Tibial artery (tissue), 4 donors: ENCODE results near the gene STYK1.
A peak's percentile ranks its signal among the peaks of the same experiment; 100 is the strongest.

Source experiments
- DNase-seq, 2 donors: peaks; one replicate each; pipeline ENCODE4 v3.0.0-alpha.2; 2019
- H3K27ac ChIP-seq, 2 donors: fragments of 200-600 bp; sonication (generic) in 1 of 2; 1 replicate in 1 of 2; 2 replicates in 1 of 2; pipeline ENCODE4 v1.5.1; 2018 to 2019; ENCODE audit warnings: mild to moderate bottlenecking in 1 of 2
- H3K27me3 ChIP-seq, 2 donors: fragments of 200-600 bp; sonication (generic) in 1 of 2; one replicate each; pipeline versions ENCODE4 v1.5.1 to v1.6.0; 2016 to 2019
- H3K36me3 ChIP-seq, 3 donors: fragments of 200-600 bp; sonication (generic) in 2 of 3; one replicate each; pipeline ENCODE4 v1.5.1; 2016 to 2019; ENCODE audit warnings: mild to moderate bottlenecking in 2 of 3
- H3K4me1 ChIP-seq, 4 donors: fragments of 200-600 bp; sonication (generic) in 2 of 4; 1 replicate in 3 of 4; 2 replicates in 1 of 4; pipeline ENCODE4 v1.5.1; 2016 to 2019
- H3K4me3 ChIP-seq, 2 donors: fragments of 200-600 bp; sonication (generic) in 1 of 2; 1 replicate in 1 of 2; 2 replicates in 1 of 2; pipeline ENCODE4 v1.5.1; 2018 to 2019; ENCODE audit warnings: mild to moderate bottlenecking in 2 of 2
- H3K9me3 ChIP-seq, 3 donors: fragments of 200-600 bp; sonication (generic) in 1 of 3; one replicate each; pipeline ENCODE4 v1.5.1; 2016 to 2019
- intact Hi-C: fragments of 100-400 bp; cut with DNase I; formaldehyde crosslinking; loops from one replicate; pipeline ENCODE4 v1.15.0; 2023; ENCODE audit warnings: low total_unique reads
- TF ChIP-seq, protein P1 (sequence below), 2 experiments: fragments of 200-600 bp in 1 of 2; fragments of 450-650 bp in 1 of 2; IDR thresholded peaks; one replicate each; pipeline ENCODE4 v1.5.1; 2017 to 2019; ENCODE audit warnings: antibody characterized with exemption in 2 of 2, mild to moderate bottlenecking in 1 of 2, moderate library complexity in 1 of 2

Gene STYK1, protein sequence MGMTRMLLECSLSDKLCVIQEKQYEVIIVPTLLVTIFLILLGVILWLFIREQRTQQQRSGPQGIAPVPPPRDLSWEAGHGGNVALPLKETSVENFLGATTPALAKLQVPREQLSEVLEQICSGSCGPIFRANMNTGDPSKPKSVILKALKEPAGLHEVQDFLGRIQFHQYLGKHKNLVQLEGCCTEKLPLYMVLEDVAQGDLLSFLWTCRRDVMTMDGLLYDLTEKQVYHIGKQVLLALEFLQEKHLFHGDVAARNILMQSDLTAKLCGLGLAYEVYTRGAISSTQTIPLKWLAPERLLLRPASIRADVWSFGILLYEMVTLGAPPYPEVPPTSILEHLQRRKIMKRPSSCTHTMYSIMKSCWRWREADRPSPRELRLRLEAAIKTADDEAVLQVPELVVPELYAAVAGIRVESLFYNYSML

GRCh38 chr12:10673659-10674384 lies at the start of gene STYK1:
Gene STYK1 (minus strand): TSS chr12:10674052. CDS start chr12:10634618, 39,434 bp downstream.
- peaks cover 0 to 10% (median 9%) of the 10 kb centered on the region in 4 donors for H3K4me1 ChIP-seq

GRCh38 chr12:10722905-10723746 lies 49.3 kb upstream of the STYK1 start, which contains the start of gene YBX3:
Gene YBX3 (minus strand): TSS chr12:10723323. CDS start chr12:10723111, 212 bp downstream.
- peak; percentile 93 to 94 for DNase-seq
- peak within 1 kb of the TSS; percentile 95 to 97 for H3K27ac ChIP-seq
- H3K36me3 ChIP-seq = peaks cover 0 to 6% (median 0%) of the 10 kb centered on the region in 3 donors
- no peaks in the 10 kb centered on the region for H3K27me3 ChIP-seq
- peak within 1 kb of the TSS; percentile 71 to 98 for H3K4me3 ChIP-seq
- no peaks in the 10 kb centered on the region for H3K9me3 ChIP-seq
- TF ChIP-seq, protein P1, sequence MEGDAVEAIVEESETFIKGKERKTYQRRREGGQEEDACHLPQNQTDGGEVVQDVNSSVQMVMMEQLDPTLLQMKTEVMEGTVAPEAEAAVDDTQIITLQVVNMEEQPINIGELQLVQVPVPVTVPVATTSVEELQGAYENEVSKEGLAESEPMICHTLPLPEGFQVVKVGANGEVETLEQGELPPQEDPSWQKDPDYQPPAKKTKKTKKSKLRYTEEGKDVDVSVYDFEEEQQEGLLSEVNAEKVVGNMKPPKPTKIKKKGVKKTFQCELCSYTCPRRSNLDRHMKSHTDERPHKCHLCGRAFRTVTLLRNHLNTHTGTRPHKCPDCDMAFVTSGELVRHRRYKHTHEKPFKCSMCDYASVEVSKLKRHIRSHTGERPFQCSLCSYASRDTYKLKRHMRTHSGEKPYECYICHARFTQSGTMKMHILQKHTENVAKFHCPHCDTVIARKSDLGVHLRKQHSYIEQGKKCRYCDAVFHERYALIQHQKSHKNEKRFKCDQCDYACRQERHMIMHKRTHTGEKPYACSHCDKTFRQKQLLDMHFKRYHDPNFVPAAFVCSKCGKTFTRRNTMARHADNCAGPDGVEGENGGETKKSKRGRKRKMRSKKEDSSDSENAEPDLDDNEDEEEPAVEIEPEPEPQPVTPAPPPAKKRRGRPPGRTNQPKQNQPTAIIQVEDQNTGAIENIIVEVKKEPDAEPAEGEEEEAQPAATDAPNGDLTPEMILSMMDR (IDR thresholded peaks at IDR 0.05) = no peak
- intact Hi-C loops = loop anchor here (5.0 to 10.0 kb wide), 2 partner anchors 108 to 511 kb away; partner anchors contain the start of genes GABARAPL1 and MAGOHB
- H3K4me1 ChIP-seq = peaks cover 0 to 41% (median 19%) of the 10 kb centered on the region in 4 donors

More at GRCh38 chr12:10673659-10674384, at the start of gene STYK1:
- no peaks in the 10 kb centered on the region for H3K9me3 ChIP-seq
- TF ChIP-seq, protein P1 (IDR thresholded peaks at IDR 0.05) = peak; percentile 39 to 64
- H3K4me3 ChIP-seq = peak within 1 kb of the TSS; percentile 33 to 51
- peak in 1 of 2 donors; percentile 27 for DNase-seq
- no peak within 1 kb of the TSS for H3K27ac ChIP-seq
- intact Hi-C loops = no loop called here
- no peaks in the 10 kb centered on the region for H3K36me3 ChIP-seq
- peaks cover 0 to 27% of the 10 kb centered on the region in 2 donors for H3K27me3 ChIP-seq

DNA sequence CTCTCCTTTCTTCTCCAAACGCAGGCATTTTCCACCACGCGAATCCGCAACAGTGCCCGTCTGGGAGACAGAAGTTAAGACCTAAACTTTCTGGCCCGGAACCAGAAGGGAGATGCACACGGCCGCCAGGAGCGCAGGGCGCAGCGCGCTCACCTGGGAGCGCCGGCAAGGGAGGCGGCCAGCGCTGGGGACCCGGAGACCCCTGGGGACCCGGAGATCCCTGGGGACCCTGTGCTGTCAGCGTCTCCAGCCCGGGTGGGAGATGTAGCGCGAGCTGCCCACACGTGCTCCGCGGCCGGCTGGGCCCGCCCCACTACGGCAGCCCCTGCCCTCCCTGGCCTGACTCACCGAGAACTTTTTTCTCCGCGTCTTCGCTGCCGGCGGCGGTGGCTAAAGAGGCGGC lies 48.7 kb upstream of the STYK1 start:
- Histone ChIP-seq H3K27me3 (no peaks in the 10 kb centered on the region), H3K27ac (peak overlapping the region; percentile 95 to 97), H3K4me1 (peaks cover 0 to 47% (median 23%) of the 10 kb centered on the region in 4 donors), H3K9me3 (no peaks in the 10 kb centered on the region), H3K36me3 (peaks cover 0 to 6% (median 0%) of the 10 kb centered on the region in 3 donors), H3K4me3 (peak overlapping the region; percentile 71 to 98)
- DNase-seq = peak; percentile 54 to 80
- TF ChIP-seq, protein P1 (IDR thresholded peaks at IDR 0.05) = peak in 1 of 2 experiments; percentile 19
- intact Hi-C loops = loop anchor here (5.0 to 10.0 kb wide), 2 partner anchors 108 to 510 kb away; partner anchors contain the start of genes GABARAPL1 and MAGOHB

DNA sequence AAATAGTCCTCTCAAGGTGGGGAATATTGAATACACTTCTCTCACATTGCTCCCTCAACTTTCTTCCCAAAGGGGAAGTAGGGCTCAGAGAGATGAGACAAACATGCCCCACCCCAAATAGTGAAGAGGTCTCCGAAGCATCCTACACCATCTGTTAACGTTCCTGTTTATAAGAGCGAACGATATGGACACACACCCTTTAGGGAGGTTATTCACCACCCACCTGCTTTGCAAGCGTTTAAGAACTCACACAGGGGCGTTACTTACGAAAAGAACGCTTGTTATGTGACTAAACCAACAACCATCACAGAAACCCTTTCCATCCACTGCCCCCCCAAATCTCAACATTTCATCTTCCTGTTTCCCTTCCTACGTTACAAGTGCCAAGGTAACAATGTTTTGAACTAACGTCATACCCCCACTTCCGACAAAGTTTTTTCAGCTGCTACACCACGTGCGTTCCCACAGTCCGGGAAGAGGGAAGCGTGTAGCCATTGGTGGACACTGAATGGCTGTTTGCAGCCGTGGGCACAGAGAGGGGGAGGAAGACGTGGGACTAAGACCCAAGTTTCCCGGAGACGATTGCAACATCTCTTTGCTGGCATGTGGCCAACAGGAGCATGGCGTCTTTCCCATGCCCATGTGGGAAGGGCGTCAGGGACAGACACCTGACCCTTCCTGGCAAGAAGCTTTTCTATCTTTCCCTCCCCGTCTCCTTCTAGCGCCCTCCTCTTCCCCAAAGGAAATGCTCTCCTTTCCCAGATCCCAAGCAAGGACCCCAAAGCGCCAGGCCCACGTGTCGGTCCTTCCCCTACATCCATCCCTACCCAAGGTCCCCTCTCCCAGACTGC lies 48.0 kb upstream of the STYK1 start:
- Histone ChIP-seq H3K27me3 (no peaks in the 10 kb centered on the region), H3K9me3 (no peaks in the 10 kb centered on the region), H3K36me3 (peaks cover 0 to 6% (median 0%) of the 10 kb centered on the region in 3 donors), H3K27ac (peak overlapping the region; percentile 95 to 97), H3K4me1 (peaks cover 0 to 53% (median 29%) of the 10 kb centered on the region in 4 donors), H3K4me3 (peak overlapping the region; percentile 71 to 98)
- peak; percentile 96 to 99 for DNase-seq
- TF ChIP-seq, protein P1 (IDR thresholded peaks at IDR 0.05) = no peak
- intact Hi-C loops = loop anchor here (5.0 to 10.0 kb wide), 2 partner anchors 107 to 510 kb away; partner anchors contain the start of genes GABARAPL1 and MAGOHB
